GM04504 (cell line): ENCODE measurements around the gene IL3RA.
"Not testable (repeated sequence)": the region's sequence is repeated elsewhere in the genome, so short reads cannot be mapped to it uniquely, and the experiment has no call there.

Experiments used
- DNase-seq: peaks from one replicate; pipeline ENCODE4 v3.0.0-alpha.2; 2012; ENCODE audit warnings: low read depth

IL3RA gene

DNA sequence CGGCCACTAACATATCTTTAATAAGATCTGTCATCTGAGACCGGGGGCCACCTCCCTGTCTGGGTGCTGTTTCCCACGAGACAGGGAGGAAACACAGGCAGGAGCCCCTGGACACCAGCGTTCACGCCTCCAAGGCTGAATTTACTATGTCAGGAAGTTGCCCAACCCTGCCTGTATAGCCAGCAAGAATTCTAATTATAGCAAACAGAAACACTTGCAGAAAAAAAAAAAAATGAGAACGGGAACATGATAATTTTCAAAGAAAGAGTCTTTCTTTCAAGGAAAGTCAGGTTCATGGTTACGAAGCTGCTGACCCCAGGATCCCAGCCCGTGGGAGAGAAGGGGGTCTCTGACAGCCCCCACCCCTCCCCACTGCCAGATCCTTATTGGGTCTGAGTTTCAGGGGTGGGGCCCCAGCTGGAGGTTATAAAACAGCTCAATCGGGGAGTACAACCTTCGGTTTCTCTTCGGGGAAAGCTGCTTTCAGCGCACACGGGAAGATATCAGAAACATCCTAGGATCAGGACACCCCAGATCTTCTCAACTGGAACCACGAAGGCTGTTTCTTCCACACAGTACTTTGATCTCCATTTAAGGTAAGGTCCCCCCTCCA, at the start of gene IL3RA:
TSS of gene IL3RA (plus strand) at position 455 of the 613 bp plus-strand sequence. CDS start 4,981 bp downstream, outside the sequence.
- DNase-seq = peak; percentile 17

DNA sequence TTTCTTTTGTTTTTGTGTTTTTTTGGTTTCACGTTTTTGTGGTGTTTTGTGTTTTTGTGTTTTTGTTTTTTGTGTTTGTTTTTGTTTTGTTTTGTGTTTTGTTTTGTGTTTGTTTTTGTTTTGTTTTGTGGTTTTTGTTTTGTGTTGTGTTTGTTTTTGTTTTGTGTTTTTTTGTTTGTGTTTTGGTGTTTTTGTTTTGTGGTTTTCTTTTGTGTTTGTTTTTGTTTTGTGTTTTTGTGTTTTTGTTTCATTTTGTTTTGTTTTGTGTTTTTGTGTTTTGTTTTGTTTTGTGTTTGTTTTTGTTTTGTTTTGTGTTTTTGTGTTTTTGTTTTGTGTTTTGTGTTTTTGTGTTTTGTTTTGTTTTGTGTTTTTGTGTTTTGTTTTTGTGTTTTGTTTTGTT, 47.0 kb upstream of the IL3RA start:
- no peak for DNase-seq

GRCh38 chrX:1291110-1291740, 45.4 kb upstream of the IL3RA start:
- DNase-seq = no peak

- DNase-seq = no peak
These were observed 43.9 kb upstream of the IL3RA start for GRCh38 chrX:1292575-1293290.

DNA sequence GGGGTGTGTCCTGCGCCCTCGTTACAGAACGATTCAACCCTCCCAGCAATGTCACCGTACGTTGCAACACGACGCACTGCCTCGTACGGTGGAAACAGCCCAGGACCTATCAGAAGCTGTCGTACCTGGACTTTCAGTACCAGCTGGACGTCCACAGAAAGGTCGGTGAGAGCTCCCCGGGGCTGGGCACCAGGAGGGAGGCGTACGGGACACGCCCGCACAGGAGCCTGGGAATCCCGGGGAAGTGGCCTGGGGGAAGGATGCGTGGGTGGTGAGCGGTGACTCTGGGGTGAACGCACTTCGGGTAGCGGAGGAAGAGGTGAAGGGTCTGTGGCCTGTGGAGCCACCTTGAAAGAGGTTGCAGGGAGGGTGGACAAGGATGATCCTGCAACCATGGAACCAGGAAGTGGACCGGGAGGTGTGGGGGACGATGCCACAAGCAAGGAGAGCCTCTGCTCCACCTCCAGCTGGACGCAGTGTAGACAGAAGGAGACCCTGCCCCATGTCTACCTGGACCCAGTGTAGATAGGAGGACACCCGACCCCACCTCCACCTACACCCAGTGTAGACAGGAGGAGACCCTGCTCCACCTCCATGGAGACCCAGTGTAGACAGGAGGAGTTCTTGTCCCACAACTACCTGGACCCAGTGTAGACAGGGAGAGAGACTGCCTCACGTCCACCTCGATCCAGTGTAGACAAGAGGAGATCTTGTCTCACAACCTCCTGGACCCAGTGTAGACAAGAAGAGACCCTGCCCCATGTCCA, 42.1 kb upstream of the IL3RA start:
- DNase-seq = no peak

- DNase-seq = no peak
These were observed 41.0 kb upstream of the IL3RA start for GRCh38 chrX:1295550-1295949.

- DNase-seq = not testable (repeated sequence)
These were observed 39.0 kb upstream of the IL3RA start for GRCh38 chrX:1297591-1297990.

- no peak for DNase-seq
These were observed 36.1 kb upstream of the IL3RA start for GRCh38 chrX:1300449-1300848.

GRCh38 chrX:1305411-1305810, 31.2 kb upstream of the IL3RA start:
- DNase-seq = no peak

DNA sequence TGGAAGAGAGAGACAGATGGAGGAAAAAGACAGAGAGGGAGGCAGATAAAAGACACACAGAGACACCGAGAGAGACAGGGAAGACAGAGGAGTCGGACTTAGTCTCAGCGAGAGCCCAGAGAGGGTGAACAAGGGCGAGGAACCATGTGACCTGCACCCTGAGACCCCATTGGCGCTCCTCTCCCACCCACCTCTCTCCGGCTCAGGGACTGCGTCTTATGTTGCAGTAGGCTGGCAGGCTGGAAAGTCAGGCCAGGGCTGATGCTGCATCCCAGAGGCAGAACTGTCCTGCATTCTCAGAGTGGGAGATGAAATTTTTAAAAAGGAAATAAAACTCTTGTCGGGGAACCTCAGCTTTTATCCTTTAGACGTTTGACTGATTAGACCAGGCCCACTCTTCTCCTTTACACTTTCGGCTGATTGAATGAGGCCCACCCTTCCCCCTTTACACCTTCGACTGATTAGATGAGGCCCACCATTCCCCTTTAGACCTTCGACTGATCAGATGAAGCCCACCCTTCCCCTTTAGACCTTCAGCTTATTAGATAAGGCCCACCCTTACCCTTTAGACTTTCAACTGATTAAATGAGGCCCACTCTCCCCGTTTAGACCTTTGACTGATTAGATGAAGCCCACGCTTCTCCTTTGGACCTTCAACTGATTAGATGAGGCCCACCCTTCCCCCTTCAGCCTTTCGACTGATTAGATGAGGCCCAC, 29.5 kb upstream of the IL3RA start:
- no peak for DNase-seq

GRCh38 chrX:1307626-1308340, 28.8 kb upstream of the IL3RA start:
- DNase-seq = no peak

GRCh38 chrX:1308476-1308875, 28.1 kb upstream of the IL3RA start:
- no peak for DNase-seq

DNA sequence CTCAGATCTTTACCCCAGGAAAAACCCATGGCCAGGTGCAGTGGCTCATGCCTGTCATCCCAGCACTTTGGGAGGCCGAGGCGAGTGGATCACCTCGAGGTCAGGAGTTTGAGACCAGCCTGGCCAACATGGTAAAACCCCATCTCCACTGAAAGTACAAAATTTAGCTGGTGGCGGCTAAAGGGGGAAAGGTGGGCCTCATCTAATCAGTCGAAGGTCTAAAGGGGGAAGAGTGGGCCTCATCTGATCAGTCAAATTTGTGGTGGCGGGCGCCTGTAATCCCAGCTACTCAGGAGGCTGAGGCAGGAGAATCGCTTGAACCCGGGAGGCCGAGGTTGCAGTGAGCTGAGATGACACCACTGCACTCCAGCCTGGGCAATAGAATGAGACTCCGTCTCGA, 27.7 kb upstream of the IL3RA start:
- DNase-seq = not testable (repeated sequence)

DNA sequence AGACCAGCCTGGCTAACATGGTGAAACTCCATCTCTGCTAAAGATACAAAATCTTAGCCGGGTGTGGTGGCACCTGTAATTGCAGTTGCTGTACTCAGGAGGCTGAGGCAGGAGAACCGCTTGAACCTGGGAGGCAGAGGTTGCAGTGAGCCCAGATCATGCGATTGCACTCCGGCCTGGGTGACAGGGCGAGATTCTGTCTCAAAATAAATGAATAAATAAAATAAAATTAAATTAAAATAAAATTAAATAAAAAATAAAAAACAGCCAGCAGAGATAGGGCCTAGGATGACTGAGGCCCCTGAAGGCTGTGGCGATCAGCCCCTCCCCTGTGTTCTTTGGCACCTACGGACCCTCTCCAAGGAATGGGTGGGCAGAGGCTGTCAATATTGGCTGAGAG, 22.8 kb upstream of the IL3RA start:
- DNase-seq = no peak

GRCh38 chrX:1316527-1316926, 20.1 kb upstream of the IL3RA start:
- no peak for DNase-seq

DNA sequence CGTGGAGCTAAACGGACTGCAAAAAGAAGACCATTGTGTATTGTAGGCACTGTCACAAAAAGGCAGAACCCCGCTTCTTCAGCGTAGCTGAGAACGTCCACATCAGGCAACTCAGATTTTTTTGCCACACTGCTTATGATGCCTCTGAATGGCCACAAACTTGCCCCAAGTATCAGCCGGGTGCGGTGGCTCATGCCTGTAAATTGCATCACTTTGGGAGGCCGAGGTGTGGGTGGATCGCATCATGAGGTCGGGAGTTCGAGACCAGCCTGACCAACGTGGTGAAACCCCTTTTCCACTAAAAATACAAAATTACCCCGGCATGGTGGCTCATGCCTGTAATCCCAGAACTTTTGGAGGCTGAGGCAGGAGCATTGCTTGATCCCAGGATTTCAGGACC, 14.9 kb upstream of the IL3RA start:
- DNase-seq = no peak

GRCh38 chrX:1322393-1322792, 14.2 kb upstream of the IL3RA start:
- no peak for DNase-seq

GRCh38 chrX:1323315-1323714, 13.3 kb upstream of the IL3RA start:
- no peak for DNase-seq

GRCh38 chrX:1325515-1326116, 11.0 kb upstream of the IL3RA start:
- DNase-seq = no peak

DNA sequence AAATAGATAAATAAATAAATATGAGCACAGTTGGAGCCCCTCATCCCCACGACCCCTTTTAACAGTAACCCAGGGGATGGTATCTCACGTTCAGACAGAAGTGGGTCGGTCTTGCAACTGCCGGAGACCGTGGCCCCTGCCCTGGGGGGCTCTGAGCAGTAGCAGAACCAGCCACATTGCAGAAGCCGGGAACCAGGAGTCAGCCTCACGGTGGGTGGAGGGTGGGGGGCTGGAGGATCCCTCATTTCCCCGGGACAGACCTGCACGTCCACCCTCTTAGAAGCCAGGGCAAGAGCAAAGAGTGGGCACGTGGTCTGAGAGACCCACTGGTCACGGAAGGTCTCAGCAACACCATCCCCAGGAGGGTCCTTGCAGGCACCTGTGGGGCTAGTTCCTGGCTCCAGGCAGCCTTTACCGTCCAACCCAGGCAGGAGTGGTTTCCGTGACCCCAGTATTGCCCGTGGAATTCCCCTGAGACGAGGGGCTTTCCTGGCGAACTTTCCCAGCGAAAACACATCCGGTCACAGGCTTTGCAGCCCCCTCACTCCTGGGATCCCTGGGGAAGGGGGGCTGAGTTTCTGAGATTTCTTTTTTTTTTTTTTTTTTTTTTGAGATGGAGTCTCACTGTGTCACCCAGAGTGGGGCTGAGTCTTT, 8.8 kb upstream of the IL3RA start:
- DNase-seq = no peak
